ENCODE data around the gene ZNF215.
"Not testable (repeated sequence)": the region's sequence is repeated elsewhere in the genome, so short reads cannot be mapped to it uniquely, and the experiment has no call there.

ZNF215 gene

GRCh38 chr11:6926208-6927029, at the start of gene ZNF215:
TSS of gene ZNF215 (plus strand) at chr11:6926426. CDS start at chr11:6932273, 5,847 bp downstream.
- DNase-seq (ENCODE audit: low spot score) = peak; percentile 92

GRCh38 chr11:6876914-6877313, 49.3 kb upstream of the ZNF215 start:
- no peak for DNase-seq (ENCODE audit: low spot score)

- no peak for DNase-seq (ENCODE audit: low spot score)
These were observed 43.5 kb upstream of the ZNF215 start for GRCh38 chr11:6882751-6883150.

GRCh38 chr11:6887711-6888110, 38.5 kb upstream of the ZNF215 start:
- DNase-seq (ENCODE audit: low spot score) = not testable (repeated sequence)

GRCh38 chr11:6888830-6889229, 37.4 kb upstream of the ZNF215 start:
- no peak for DNase-seq (ENCODE audit: low spot score)

- no peak for DNase-seq (ENCODE audit: low spot score)
These were observed 36.4 kb upstream of the ZNF215 start for GRCh38 chr11:6889835-6890234.

GRCh38 chr11:6892400-6892799, 33.8 kb upstream of the ZNF215 start, which contains the start of gene OR2D2:
TSS of gene OR2D2 (minus strand) at chr11:6892500. CDS start at chr11:6892500, 0 bp downstream.
- no peak for DNase-seq (ENCODE audit: low spot score)

- no peak for DNase-seq (ENCODE audit: low spot score)
These were observed 32.1 kb upstream of the ZNF215 start for GRCh38 chr11:6894097-6894496.

- no peak for DNase-seq (ENCODE audit: low spot score)
These were observed 31.2 kb upstream of the ZNF215 start for GRCh38 chr11:6895010-6895409.

- DNase-seq (ENCODE audit: low spot score) = no peak
These were observed 27.3 kb upstream of the ZNF215 start for GRCh38 chr11:6898911-6899310.

- no peak for DNase-seq (ENCODE audit: low spot score)
These were observed 25.8 kb upstream of the ZNF215 start for GRCh38 chr11:6900327-6900999.

- DNase-seq (ENCODE audit: low spot score) = not testable (repeated sequence)
These were observed 21.4 kb upstream of the ZNF215 start for GRCh38 chr11:6904804-6905203.

GRCh38 chr11:6911378-6911777, 14.8 kb upstream of the ZNF215 start:
- no peak for DNase-seq (ENCODE audit: low spot score)

- peak; percentile 11 for DNase-seq (ENCODE audit: low spot score)
These were observed 14.3 kb upstream of the ZNF215 start for GRCh38 chr11:6911948-6912347.

GRCh38 chr11:6919698-6920097, 6.5 kb upstream of the ZNF215 start:
- DNase-seq (ENCODE audit: low spot score) = no peak

GRCh38 chr11:6920702-6921101, 5.5 kb upstream of the ZNF215 start, which contains the start of gene OR2D3:
TSS of gene OR2D3 (plus strand) at chr11:6921002. CDS start at chr11:6921002, 0 bp downstream.
- no peak for DNase-seq (ENCODE audit: low spot score)

- no peak for DNase-seq (ENCODE audit: low spot score)
These were observed 1.1 kb upstream of the ZNF215 start for GRCh38 chr11:6925007-6925577.

- peak; percentile 24 for DNase-seq (ENCODE audit: low spot score)
These were observed 504 bp upstream of the ZNF215 start for GRCh38 chr11:6925636-6926207.

GRCh38 chr11:6927030-6927617, 898 bp downstream of the ZNF215 start:
- DNase-seq (ENCODE audit: low spot score) = no peak

- DNase-seq (ENCODE audit: low spot score) = no peak
These were observed 2.7 kb downstream of the ZNF215 start for GRCh38 chr11:6928916-6929315.

- no peak for DNase-seq (ENCODE audit: low spot score)
These were observed 5.0 kb downstream of the ZNF215 start for GRCh38 chr11:6931146-6931713.

- no peak for DNase-seq (ENCODE audit: low spot score)
These were observed 5.9 kb downstream of the ZNF215 start for GRCh38 chr11:6932145-6932544.

Data from AG20443 (cell line).